OCI-LY7 (cell line): Measurements from ENCODE around the gene DOCK3. TPM values are rescaled to one million over a fixed set of nuclear protein-coding genes. Genes with fewer than 3 reads are reported as not detected.

ENCODE experiments used
- BruUV-seq: library from RNA; stranded (reverse); fragments of 400-500 nt; replicated peaks from 2 replicates; lab custom pipeline; 2021; lab: Mats Ljungman, UMichigan
- CTCF ChIA-PET: fragments of 300-600 bp; sonication (Branson Sonifier 250); formaldehyde crosslinking; loops from one replicate; lab custom pipeline; 2022; ENCODE audit warnings: antibody characterized with exemption; ENCODE audit not compliant: unreplicated experiment; lab: Charles Lee
- POLR2A ChIA-PET: fragments of 300-600 bp; sonication (Branson Sonifier 250); formaldehyde crosslinking; loops from one replicate; lab custom pipeline; 2022; ENCODE audit warnings: antibody characterized with exemption; lab: Charles Lee
- DNase-seq: peaks from one replicate; pipeline ENCODE4 v3.0.0-alpha.2; 2015; ENCODE audit warnings: low spot score
- H2AFZ ChIP-seq: fragments of 200-600 bp; sonication (generic), shearing (Covaris generic); 2 replicates; pipeline ENCODE4 v1.6.1; 2014; ENCODE audit warnings: mild to moderate bottlenecking, antibody characterized with exemption, low read length, moderate library complexity
- H3K27ac ChIP-seq: fragments of 200-600 bp; sonication (generic); 2 replicates; pipeline ENCODE4 v1.5.1; 2014; ENCODE audit warnings: mixed run types, low read depth, mild to moderate bottlenecking, moderate library complexity, low read length, inconsistent platforms; ENCODE audit not compliant: poor library complexity, severe bottlenecking
- H3K36me3 ChIP-seq: fragments of 200-600 bp; sonication (generic); 2 replicates; pipeline ENCODE4 v1.6.1; 2014; ENCODE audit warnings: mild to moderate bottlenecking, antibody characterized with exemption, low read length, moderate library complexity, mixed read lengths; ENCODE audit not compliant: insufficient read depth
- H3K4me1 ChIP-seq: fragments of 200-600 bp; sonication (generic); 2 replicates; pipeline ENCODE4 v1.5.1; 2014; ENCODE audit warnings: mild to moderate bottlenecking, low read length; ENCODE audit not compliant: insufficient read depth, poor library complexity, severe bottlenecking
- H3K4me2 ChIP-seq: fragments of 200-600 bp; sonication (generic); 2 replicates; pipeline ENCODE4 v1.6.1; 2014; ENCODE audit warnings: mild to moderate bottlenecking, low read length
- H3K4me3 ChIP-seq: fragments of 200-600 bp; sonication (generic); 2 replicates; pipeline ENCODE4 v1.5.1; 2014; ENCODE audit warnings: mild to moderate bottlenecking, low read depth, low read length; ENCODE audit not compliant: poor library complexity, severe bottlenecking
- H3K79me2 ChIP-seq: fragments of 200-600 bp; sonication (generic); 2 replicates; pipeline ENCODE4 v1.6.1; 2016; ENCODE audit warnings: low read depth, mild to moderate bottlenecking, low read length, moderate library complexity, mixed read lengths; ENCODE audit not compliant: insufficient read depth
- H3K9me2 ChIP-seq: fragments of 200-600 bp; sonication (generic); 2 replicates; pipeline ENCODE4 v1.6.1; 2016; ENCODE audit warnings: mild to moderate bottlenecking, low read length, mixed read lengths; ENCODE audit not compliant: insufficient read depth
- H3K9me3 ChIP-seq: fragments of 200-600 bp; sonication (generic); 2 replicates; pipeline ENCODE4 v1.6.1; 2014; ENCODE audit warnings: mild to moderate bottlenecking, mixed run types, low read length, mixed read lengths
- H4K20me1 ChIP-seq: fragments of 200-600 bp; sonication (generic); 2 replicates; pipeline ENCODE4 v1.6.1; 2014; ENCODE audit warnings: mild to moderate bottlenecking, antibody characterized with exemption, low read length, moderate library complexity, mixed read lengths; ENCODE audit not compliant: insufficient read depth
- CTCF ChIP-seq: fragments of 200-600 bp; sonication (generic); conservative IDR thresholded peaks from 2 replicates; pipeline ENCODE4 v1.5.1; 2014; ENCODE audit warnings: mild to moderate bottlenecking, antibody characterized with exemption, low read length, moderate library complexity, mixed read lengths
- EZH2phosphoT487 ChIP-seq: fragments of 200-600 bp; sonication (generic); IDR thresholded peaks from 2 replicates; pipeline ENCODE4 v1.6.1; 2018; ENCODE audit warnings: low read depth, borderline replicate concordance, mild to moderate bottlenecking, mixed run types, antibody characterized with exemption, low read length, moderate library complexity, mixed read lengths
- intact Hi-C: fragments of 100-400 bp; cut with micrococcal nuclease; formaldehyde crosslinking; loops from one replicate; pipeline ENCODE4 v1.10.0; 2022; ENCODE audit not compliant: unreplicated experiment
- total RNA-seq, 2 experiments: library from RNA; depleted of rRNA in 1 of 2; stranded (reverse); fragments of >200 nt in 1 of 2; shearing (Covaris generic) in 1 of 2; gene quantifications; 2 replicates each; pipeline ENCODE4 v1.2.3, GENCODE V29; 2014 to 2022

The DOCK3 gene
- total RNA-seq, 2 experiments from 2014 or later = not detected

GRCh38 chr3:50626401-50626800, 48.3 kb upstream of the DOCK3 start:
- intact Hi-C loops = no loop called here
- ChIA-PET POLR2A (interaction anchor here (0.7 kb wide), 1 partner anchor 46 kb away, joined by 5 read pairs; no protein-coding TSS in a partner anchor), CTCF (no interaction called here)
- DNase-seq = no peak
- Histone ChIP-seq H3K27ac (no peak overlapping the region), H3K9me2 (no peaks in the 10 kb centered on the region), H2AFZ (no peak overlapping the region), H4K20me1 (no peaks in the 10 kb centered on the region; the same call in 1 of the 2 replicates), H3K4me3 (no peak overlapping the region), H3K9me3 (no peaks in the 10 kb centered on the region), H3K36me3 (no peaks in the 10 kb centered on the region), H3K79me2 (no peaks in the 10 kb centered on the region), H3K4me2 (no peak overlapping the region), H3K4me1 (peaks cover 11% of the 10 kb centered on the region)
- TF ChIP-seq CTCF = no peak
- no peak for TF ChIP-seq EZH2phosphoT487
- no TSS peak for BruUV-seq

- no peaks in the 10 kb centered on the region for H3K79me2 ChIP-seq
- POLR2A ChIA-PET = interaction anchor here (0.6 kb wide), 1 partner anchor 17 kb away, joined by 3 read pairs; no protein-coding TSS in a partner anchor
These were observed 47.2 kb upstream of the DOCK3 start for GRCh38 chr3:50627407-50628051.

More at GRCh38 chr3:50627407-50628051, 47.2 kb upstream of the DOCK3 start:
- H2AFZ ChIP-seq = no peak overlapping the region
- no TSS peak for BruUV-seq
- no peak overlapping the region for H3K4me3 ChIP-seq
- DNase-seq = no peak
- no peaks in the 10 kb centered on the region; the same call in 1 of the 2 replicates for H4K20me1 ChIP-seq
- H3K27ac ChIP-seq = no peak overlapping the region
- CTCF ChIA-PET = no interaction called here
- TF ChIP-seq EZH2phosphoT487 = no peak
- TF ChIP-seq CTCF = peak; percentile 38
- no peaks in the 10 kb centered on the region for H3K9me3 ChIP-seq
- H3K4me2 ChIP-seq = no peak overlapping the region
- intact Hi-C loops = no loop called here
- H3K36me3 ChIP-seq = no peaks in the 10 kb centered on the region
- no peaks in the 10 kb centered on the region for H3K9me2 ChIP-seq
- peaks cover 11% of the 10 kb centered on the region for H3K4me1 ChIP-seq
